Nephron progenitor cell (in vitro differentiated cells): ENCODE data around the gene CEBPZOS.
"Not testable (repeated sequence)": the region's sequence is repeated elsewhere in the genome, so short reads cannot be mapped to it uniquely, and the experiment has no call there.

Source experiments
- DNase-seq: peaks from one replicate; pipeline ENCODE4 v3.0.0; 2021
- H3K27ac Mint-ChIP-seq: 2 replicates; pipeline ENCODE4 v1.8.0; 2021; ENCODE audit warnings: mild to moderate bottlenecking, moderate library complexity, mixed read lengths
- H3K27me3 Mint-ChIP-seq: 2 replicates; pipeline ENCODE4 v1.8.0; 2021; ENCODE audit warnings: mild to moderate bottlenecking, low read depth, mixed read lengths; ENCODE audit not compliant: poor library complexity
- H3K36me3 Mint-ChIP-seq: 2 replicates; pipeline ENCODE4 v1.8.0; 2021; ENCODE audit warnings: low read depth, mixed read lengths
- H3K4me1 Mint-ChIP-seq: 2 replicates; pipeline ENCODE4 v1.8.0; 2021; ENCODE audit warnings: mixed read lengths
- H3K4me3 Mint-ChIP-seq: 2 replicates; pipeline ENCODE4 v1.8.0; 2021; ENCODE audit warnings: mild to moderate bottlenecking, moderate library complexity, mixed read lengths
- H3K9me3 Mint-ChIP-seq: 2 replicates; pipeline ENCODE4 v1.8.0; 2021; ENCODE audit warnings: mild to moderate bottlenecking, moderate library complexity, mixed read lengths
- CTCF ChIP-seq: fragments of 200-600 bp; sonication (generic); IDR thresholded peaks from 2 replicates; pipeline ENCODE4 v1.5.0; 2021; ENCODE audit warnings: antibody characterized with exemption

Gene CEBPZOS

GRCh38 chr2:37191747-37192146 lies 4.5 kb upstream of the CEBPZOS start:
- no peaks in the 10 kb centered on the region for H3K4me1 Mint-ChIP-seq
- no peaks in the 10 kb centered on the region for H3K36me3 Mint-ChIP-seq
- H3K4me3 Mint-ChIP-seq, result no peak overlapping the region
- no peak overlapping the region for H3K27ac Mint-ChIP-seq
- peaks cover 3% of the 10 kb centered on the region for H3K9me3 Mint-ChIP-seq
- no peak for DNase-seq
- TF ChIP-seq CTCF, result no peak
- H3K27me3 Mint-ChIP-seq, result peaks cover 6% of the 10 kb centered on the region

- Mint-ChIP-seq H3K4me3 (no peak overlapping the region), H3K9me3 (peaks cover 3% of the 10 kb centered on the region), H3K4me1 (no peaks in the 10 kb centered on the region), H3K27ac (no peak overlapping the region), H3K36me3 (no peaks in the 10 kb centered on the region), H3K27me3 (peaks cover 6% of the 10 kb centered on the region)
- no peak for TF ChIP-seq CTCF
- DNase-seq, result no peak
Observed at GRCh38 chr2:37192551-37192950, 3.7 kb upstream of the CEBPZOS start.

GRCh38 chr2:37195862-37196319 lies 405 bp upstream of the CEBPZOS start:
- peak overlapping the region; percentile 79 for H3K4me3 Mint-ChIP-seq
- H3K9me3 Mint-ChIP-seq, H3K27ac Mint-ChIP-seq, DNase-seq, H3K27me3 Mint-ChIP-seq, H3K4me1 Mint-ChIP-seq, H3K36me3 Mint-ChIP-seq: not testable (repeated sequence)

GRCh38 chr2:37198681-37199065 lies 2.4 kb downstream of the CEBPZOS start:
- H3K27me3 Mint-ChIP-seq, result no peaks in the 10 kb centered on the region
- TF ChIP-seq CTCF, result no peak
- peaks cover 7% of the 10 kb centered on the region for H3K9me3 Mint-ChIP-seq
- H3K4me3 Mint-ChIP-seq, result no peak overlapping the region
- H3K36me3 Mint-ChIP-seq, result peaks cover 30% of the 10 kb centered on the region
- no peak for DNase-seq
- H3K27ac Mint-ChIP-seq, result no peak overlapping the region
- no peaks in the 10 kb centered on the region for H3K4me1 Mint-ChIP-seq

- H3K36me3 Mint-ChIP-seq, result peaks cover 56% of the 10 kb centered on the region
- DNase-seq, result no peak
- H3K4me3 Mint-ChIP-seq, result no peak overlapping the region
- no peaks in the 10 kb centered on the region for H3K27me3 Mint-ChIP-seq
- peaks cover 22% of the 10 kb centered on the region for H3K9me3 Mint-ChIP-seq
- H3K4me1 Mint-ChIP-seq, result no peaks in the 10 kb centered on the region
- no peak for TF ChIP-seq CTCF
- H3K27ac Mint-ChIP-seq, result no peak overlapping the region
Observed at GRCh38 chr2:37201208-37201607, 4.9 kb downstream of the CEBPZOS start.

GRCh38 chr2:37201766-37202165 lies 5.5 kb downstream of the CEBPZOS start:
- no peak for TF ChIP-seq CTCF
- Mint-ChIP-seq H3K4me1 (no peaks in the 10 kb centered on the region), H3K36me3 (peaks cover 61% of the 10 kb centered on the region), H3K27me3 (no peaks in the 10 kb centered on the region), H3K4me3 (no peak overlapping the region), H3K27ac (no peak overlapping the region), H3K9me3 (peaks cover 23% of the 10 kb centered on the region)
- DNase-seq, result no peak
